Measurements from ENCODE around the gene SPEN.

Gene SPEN

DNA sequence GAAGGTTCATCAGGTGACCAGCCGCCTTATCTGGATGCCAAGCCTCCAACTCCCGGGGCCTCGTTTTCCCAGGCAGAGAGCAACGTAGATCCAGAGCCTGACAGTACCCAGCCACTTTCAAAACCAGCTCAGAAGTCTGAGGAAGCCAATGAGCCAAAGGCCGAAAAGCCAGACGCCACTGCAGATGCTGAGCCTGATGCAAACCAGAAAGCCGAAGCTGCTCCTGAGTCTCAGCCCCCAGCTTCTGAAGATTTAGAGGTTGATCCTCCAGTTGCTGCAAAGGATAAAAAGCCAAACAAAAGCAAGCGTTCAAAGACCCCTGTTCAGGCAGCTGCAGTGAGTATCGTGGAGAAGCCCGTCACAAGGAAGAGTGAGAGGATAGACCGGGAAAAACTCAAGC lies 83.9 kb downstream of the SPEN start:
- no peaks in the 10 kb centered on the region for H3K27me3 Mint-ChIP-seq
- peaks cover 40% of the 10 kb centered on the region for H3K36me3 Mint-ChIP-seq
- H3K4me3 Mint-ChIP-seq = no peak overlapping the region
- H3K27ac Mint-ChIP-seq = peak overlapping the region; percentile 72
- H3K4me1 Mint-ChIP-seq = peaks cover 4% of the 10 kb centered on the region
- H3K9me3 Mint-ChIP-seq = no peaks in the 10 kb centered on the region

DNA sequence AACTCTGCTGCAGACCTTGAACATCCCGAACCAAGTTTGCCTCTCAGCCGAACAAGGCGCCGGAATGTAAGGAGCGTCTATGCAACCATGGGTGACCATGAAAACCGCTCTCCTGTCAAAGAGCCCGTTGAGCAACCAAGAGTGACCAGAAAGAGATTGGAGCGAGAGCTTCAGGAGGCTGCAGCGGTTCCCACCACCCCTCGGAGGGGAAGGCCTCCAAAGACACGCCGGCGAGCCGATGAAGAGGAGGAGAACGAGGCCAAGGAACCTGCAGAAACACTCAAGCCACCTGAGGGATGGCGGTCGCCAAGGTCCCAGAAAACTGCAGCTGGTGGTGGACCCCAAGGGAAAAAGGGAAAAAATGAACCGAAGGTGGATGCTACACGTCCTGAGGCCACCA lies 84.4 kb downstream of the SPEN start:
- peaks cover 41% of the 10 kb centered on the region for H3K36me3 Mint-ChIP-seq
- H3K27me3 Mint-ChIP-seq = no peaks in the 10 kb centered on the region
- no peak overlapping the region for H3K27ac Mint-ChIP-seq
- no peak overlapping the region for H3K4me3 Mint-ChIP-seq
- H3K9me3 Mint-ChIP-seq = no peaks in the 10 kb centered on the region
- peaks cover 4% of the 10 kb centered on the region for H3K4me1 Mint-ChIP-seq

DNA sequence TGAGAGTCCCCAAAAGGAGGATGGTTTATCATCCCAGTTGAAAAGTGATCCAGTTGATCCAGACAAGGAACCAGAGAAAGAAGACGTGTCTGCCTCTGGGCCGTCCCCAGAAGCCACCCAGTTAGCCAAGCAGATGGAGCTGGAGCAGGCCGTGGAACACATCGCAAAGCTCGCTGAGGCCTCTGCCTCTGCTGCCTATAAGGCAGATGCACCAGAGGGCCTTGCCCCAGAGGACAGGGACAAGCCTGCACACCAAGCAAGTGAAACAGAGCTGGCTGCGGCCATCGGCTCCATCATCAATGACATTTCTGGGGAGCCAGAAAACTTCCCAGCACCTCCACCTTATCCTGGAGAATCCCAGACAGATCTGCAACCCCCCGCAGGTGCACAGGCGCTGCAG lies 85.1 kb downstream of the SPEN start:
- no peaks in the 10 kb centered on the region for H3K27me3 Mint-ChIP-seq
- H3K4me1 Mint-ChIP-seq = peaks cover 4% of the 10 kb centered on the region
- H3K4me3 Mint-ChIP-seq = no peak overlapping the region
- H3K9me3 Mint-ChIP-seq = no peaks in the 10 kb centered on the region
- H3K27ac Mint-ChIP-seq = peak overlapping the region; percentile 17
- H3K36me3 Mint-ChIP-seq = peaks cover 45% of the 10 kb centered on the region

DNA sequence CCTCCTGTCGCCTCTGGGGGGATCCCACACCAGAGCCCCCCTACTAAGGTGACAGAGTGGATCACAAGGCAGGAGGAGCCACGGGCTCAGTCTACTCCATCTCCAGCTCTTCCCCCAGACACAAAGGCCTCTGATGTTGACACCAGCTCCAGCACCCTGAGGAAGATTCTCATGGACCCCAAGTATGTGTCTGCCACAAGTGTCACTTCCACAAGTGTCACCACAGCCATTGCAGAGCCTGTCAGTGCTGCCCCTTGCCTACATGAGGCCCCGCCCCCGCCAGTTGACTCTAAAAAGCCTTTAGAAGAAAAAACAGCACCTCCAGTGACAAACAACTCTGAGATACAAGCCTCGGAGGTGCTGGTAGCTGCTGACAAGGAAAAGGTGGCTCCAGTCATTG lies 86.2 kb downstream of the SPEN start:
- Mint-ChIP-seq H3K27me3 (no peaks in the 10 kb centered on the region), H3K4me1 (peaks cover 4% of the 10 kb centered on the region), H3K36me3 (peaks cover 36% of the 10 kb centered on the region), H3K4me3 (no peak overlapping the region), H3K9me3 (no peaks in the 10 kb centered on the region), H3K27ac (peak overlapping the region; percentile 30)

DNA sequence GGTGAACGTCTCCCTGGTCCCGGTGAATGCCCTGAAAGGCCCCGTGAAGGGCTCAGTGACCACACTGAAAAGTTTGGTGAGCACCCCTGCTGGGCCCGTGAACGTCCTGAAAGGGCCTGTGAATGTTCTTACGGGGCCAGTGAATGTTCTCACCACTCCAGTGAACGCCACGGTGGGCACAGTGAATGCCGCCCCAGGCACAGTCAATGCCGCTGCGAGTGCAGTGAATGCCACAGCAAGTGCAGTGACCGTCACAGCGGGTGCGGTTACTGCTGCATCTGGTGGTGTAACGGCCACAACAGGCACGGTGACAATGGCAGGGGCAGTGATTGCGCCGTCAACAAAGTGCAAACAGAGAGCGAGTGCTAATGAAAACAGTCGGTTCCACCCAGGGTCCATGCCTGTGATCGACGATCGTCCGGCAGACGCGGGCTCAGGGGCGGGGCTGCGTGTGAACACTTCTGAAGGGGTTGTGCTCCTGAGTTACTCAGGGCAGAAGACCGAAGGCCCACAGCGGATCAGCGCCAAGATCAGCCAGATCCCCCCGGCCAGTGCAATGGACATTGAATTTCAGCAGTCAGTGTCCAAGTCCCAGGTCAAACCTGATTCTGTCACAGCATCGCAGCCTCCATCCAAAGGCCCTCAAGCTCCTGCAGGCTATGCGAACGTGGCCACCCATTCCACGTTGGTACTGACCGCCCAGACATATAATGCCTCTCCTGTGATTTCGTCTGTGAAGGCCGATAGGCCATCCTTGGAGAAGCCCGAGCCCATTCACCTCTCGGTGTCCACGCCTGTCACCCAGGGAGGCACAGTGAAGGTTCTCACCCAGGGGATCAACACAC lies 86.9 kb downstream of the SPEN start:
- Mint-ChIP-seq H3K27ac (peak overlapping the region; percentile 72), H3K4me3 (no peak overlapping the region)

DNA sequence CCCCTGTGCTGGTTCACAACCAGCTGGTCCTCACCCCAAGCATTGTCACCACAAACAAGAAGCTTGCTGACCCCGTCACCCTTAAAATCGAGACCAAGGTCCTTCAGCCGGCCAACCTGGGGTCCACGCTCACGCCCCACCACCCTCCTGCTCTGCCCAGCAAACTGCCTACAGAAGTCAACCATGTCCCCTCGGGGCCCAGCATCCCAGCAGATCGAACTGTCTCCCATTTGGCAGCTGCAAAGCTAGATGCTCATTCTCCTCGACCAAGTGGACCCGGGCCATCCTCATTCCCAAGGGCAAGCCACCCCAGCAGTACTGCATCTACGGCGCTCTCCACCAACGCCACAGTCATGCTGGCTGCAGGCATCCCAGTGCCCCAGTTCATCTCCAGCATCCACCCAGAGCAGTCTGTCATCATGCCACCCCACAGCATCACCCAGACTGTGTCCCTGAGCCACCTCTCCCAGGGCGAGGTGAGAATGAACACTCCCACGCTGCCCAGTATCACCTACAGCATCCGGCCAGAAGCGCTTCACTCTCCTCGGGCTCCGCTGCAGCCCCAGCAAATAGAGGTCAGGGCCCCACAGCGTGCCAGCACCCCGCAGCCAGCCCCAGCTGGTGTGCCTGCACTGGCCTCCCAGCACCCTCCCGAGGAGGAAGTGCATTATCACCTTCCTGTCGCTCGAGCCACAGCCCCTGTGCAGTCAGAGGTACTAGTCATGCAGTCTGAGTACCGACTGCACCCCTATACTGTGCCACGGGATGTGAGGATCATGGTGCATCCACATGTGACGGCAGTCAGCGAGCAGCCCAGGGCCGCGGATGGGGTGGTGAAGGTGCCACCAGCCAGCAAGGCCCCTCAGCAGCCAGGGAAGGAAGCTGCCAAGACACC lies 87.8 kb downstream of the SPEN start:
- H3K4me3 Mint-ChIP-seq = no peak overlapping the region
- H3K27ac Mint-ChIP-seq = peak overlapping the region; percentile 72
- no peaks in the 10 kb centered on the region for H3K9me3 Mint-ChIP-seq
- H3K27me3 Mint-ChIP-seq = no peaks in the 10 kb centered on the region
- peaks cover 28% of the 10 kb centered on the region for H3K36me3 Mint-ChIP-seq
- peaks cover 8% of the 10 kb centered on the region for H3K4me1 Mint-ChIP-seq

More for the DNA sequence above, 86.9 kb downstream of the SPEN start:
- peaks cover 8% of the 10 kb centered on the region for H3K4me1 Mint-ChIP-seq
- H3K27me3 Mint-ChIP-seq = no peaks in the 10 kb centered on the region
- H3K36me3 Mint-ChIP-seq = peaks cover 33% of the 10 kb centered on the region
- H3K9me3 Mint-ChIP-seq = no peaks in the 10 kb centered on the region

DNA sequence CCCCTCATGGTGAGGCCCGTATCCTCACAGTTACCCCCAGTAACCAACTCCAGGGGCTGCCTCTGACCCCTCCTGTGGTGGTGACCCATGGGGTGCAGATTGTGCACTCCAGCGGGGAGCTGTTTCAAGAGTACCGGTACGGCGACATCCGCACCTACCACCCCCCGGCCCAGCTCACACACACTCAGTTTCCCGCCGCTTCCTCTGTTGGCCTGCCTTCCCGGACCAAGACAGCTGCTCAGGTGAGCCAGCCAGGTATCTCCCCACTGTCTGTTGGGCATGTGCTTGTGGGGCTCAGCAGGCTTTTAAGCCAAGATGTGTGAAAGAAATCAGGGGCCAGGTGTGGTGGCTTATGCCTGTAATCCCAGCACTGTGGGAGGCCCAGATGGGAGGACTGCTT lies 88.5 kb downstream of the SPEN start:
- Mint-ChIP-seq H3K9me3 (no peaks in the 10 kb centered on the region), H3K4me3 (no peak overlapping the region), H3K27ac (peak overlapping the region; percentile 65), H3K4me1 (peaks cover 4% of the 10 kb centered on the region), H3K27me3 (no peaks in the 10 kb centered on the region), H3K36me3 (peaks cover 22% of the 10 kb centered on the region)

DNA sequence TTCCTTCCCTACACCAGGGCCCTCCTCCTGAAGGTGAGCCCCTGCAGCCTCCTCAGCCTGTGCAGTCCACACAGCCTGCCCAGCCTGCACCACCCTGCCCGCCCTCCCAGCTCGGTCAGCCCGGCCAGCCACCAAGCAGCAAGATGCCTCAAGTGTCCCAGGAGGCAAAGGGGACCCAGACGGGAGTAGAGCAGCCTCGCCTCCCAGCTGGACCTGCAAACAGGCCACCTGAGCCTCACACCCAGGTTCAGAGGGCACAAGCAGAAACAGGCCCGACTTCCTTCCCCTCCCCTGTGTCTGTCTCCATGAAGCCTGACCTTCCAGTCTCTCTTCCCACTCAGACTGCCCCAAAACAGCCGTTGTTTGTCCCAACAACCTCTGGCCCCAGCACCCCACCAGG lies 89.6 kb downstream of the SPEN start:
- peaks cover 4% of the 10 kb centered on the region for H3K4me1 Mint-ChIP-seq
- no peak overlapping the region for H3K4me3 Mint-ChIP-seq
- no peaks in the 10 kb centered on the region for H3K27me3 Mint-ChIP-seq
- peaks cover 22% of the 10 kb centered on the region for H3K36me3 Mint-ChIP-seq
- H3K27ac Mint-ChIP-seq = peak overlapping the region; percentile 88
- no peaks in the 10 kb centered on the region for H3K9me3 Mint-ChIP-seq

DNA sequence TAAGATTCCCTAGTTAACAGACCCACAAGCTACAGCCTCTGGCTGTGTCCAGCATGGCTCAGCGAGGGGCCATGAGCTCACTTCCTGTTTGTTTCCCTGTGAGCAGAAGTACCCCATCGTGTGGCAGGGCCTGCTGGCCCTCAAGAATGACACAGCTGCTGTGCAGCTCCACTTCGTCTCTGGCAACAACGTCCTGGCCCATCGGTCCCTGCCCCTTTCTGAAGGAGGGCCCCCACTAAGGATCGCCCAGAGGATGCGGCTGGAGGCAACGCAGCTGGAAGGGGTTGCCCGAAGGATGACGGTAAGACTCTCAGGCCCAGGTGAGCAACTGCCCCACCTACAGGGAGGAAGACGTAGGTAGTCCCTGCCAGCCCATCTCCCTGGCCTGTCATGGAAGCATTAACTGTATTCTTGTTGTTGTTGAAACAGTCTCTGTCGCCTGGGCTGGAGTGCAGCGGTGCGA lies 90.2 kb downstream of the SPEN start:
- Mint-ChIP-seq H3K27me3 (no peaks in the 10 kb centered on the region), H3K36me3 (peaks cover 20% of the 10 kb centered on the region)

DNA sequence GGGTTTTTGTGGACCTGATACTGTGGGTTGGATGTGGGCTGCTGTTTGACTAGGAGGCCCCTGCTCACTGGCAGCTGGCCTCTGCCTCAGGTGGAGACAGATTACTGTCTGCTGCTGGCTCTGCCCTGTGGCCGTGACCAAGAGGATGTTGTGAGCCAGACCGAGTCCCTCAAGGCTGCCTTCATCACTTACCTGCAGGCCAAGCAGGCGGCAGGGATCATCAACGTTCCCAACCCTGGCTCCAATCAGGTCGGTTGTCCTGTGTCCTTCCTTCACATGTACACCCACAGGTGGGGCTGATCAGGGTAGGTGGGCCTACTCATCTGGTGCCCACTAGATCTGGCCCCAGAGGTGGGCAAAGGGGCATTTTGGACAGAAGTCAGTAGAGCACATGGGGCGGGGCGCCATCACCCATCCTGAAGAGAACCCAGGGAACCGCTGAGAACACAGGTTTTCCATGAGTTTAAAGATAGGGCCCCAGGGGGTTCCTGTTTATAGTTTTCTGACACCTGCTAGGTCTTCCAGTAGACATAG lies 91.2 kb downstream of the SPEN start:
- H3K36me3 Mint-ChIP-seq = peaks cover 16% of the 10 kb centered on the region

More for the DNA sequence above, 90.2 kb downstream of the SPEN start:
- Mint-ChIP-seq H3K4me1 (peaks cover 4% of the 10 kb centered on the region), H3K27ac (peak overlapping the region; percentile 88), H3K4me3 (no peak overlapping the region), H3K9me3 (no peaks in the 10 kb centered on the region)

DNA sequence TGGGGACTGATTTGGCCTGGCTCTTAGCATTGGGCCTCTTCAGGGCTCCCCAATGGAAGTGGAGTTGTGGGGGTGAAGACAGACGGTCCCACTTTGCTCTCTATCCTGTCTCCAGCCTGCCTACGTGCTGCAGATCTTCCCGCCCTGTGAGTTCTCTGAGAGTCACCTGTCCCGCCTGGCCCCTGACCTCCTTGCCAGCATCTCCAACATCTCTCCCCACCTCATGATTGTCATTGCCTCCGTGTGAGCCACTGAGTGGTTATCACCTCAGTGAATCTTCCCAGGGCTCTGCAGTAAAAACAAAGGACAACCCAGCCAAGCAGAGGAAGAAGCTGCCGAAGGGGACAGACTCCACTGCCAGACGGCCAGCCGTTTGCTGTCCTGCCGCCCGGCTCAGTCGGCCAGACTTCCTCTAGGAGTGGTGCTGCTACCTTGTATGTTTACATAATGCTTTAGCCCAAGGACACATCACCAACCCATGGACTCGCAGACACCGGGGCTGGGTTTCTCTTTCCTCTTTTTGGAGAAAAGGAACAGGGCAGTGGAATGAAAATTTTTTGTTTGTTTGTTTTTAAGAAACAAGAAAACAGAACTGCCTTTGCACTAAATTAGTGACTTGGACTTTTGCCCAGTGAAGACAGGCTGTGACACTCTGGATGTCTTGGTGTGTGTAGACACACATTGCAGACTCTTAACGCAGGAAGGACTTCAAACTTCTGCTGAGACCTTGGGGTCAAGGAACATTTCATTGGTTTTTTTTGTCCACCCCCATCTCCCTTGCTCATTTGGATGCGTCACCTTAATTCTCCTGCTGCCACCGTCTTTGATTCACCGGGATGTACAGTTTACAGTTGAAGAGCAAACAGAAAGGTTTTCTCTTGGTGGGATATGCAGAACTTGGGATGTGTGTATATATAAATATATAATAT lies 91.9 kb downstream of the SPEN start:
- Mint-ChIP-seq H3K27me3 (no peaks in the 10 kb centered on the region), H3K4me3 (no peak overlapping the region), H3K36me3 (peaks cover 16% of the 10 kb centered on the region), H3K9me3 (no peaks in the 10 kb centered on the region), H3K4me1 (peaks cover 4% of the 10 kb centered on the region), H3K27ac (peak overlapping the region; percentile 95)

More for the DNA sequence above, 91.2 kb downstream of the SPEN start:
- H3K4me1 Mint-ChIP-seq = peaks cover 4% of the 10 kb centered on the region
- H3K27ac Mint-ChIP-seq = peak overlapping the region; percentile 95
- H3K4me3 Mint-ChIP-seq = no peak overlapping the region
- no peaks in the 10 kb centered on the region for H3K9me3 Mint-ChIP-seq
- H3K27me3 Mint-ChIP-seq = no peaks in the 10 kb centered on the region

DNA sequence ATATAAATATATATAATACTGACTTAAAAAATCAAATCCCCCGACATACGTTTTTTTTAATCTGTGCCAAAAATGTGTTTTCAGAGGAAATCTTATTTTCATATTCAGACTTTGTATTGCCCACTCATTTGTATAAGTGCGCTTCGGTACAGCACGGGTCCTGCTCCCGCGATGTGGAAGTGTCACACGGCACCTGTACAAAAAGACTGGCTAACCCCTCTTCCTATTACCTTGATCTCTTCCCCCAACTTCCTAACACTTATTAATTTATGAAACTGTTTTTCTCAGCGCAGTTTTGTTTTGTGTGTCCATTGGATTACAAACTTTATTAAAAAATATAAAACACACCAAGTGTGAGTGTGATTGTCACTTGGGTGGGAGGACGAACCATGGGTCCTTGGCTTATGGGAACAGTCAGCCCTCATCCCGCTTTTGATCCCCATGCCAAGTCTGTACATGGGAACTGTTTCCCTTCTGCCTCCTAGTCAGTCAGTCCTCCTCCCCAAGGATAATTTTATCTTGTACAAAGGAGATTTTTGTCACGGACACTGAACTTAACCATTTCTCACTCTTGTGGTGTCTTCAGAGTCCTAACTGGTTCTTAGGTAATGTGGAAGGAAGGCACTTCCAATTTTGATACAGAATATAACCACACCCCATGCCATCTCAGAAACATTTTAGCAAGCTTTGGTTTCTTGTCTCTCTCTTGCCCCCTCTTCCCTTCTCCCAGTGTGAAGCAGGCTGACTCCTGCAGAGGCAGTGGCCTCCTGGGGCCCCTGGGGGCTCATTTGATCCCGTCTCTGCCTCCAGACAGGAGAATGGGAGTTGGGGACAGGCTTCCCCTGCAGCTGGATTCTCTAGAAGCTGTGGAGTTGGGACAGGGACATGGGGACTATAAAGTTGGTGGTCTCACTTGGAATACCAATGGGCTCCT lies 92.9 kb downstream of the SPEN start:
- H3K9me3 Mint-ChIP-seq = no peaks in the 10 kb centered on the region
- peaks cover 4% of the 10 kb centered on the region for H3K4me1 Mint-ChIP-seq
- no peak overlapping the region for H3K4me3 Mint-ChIP-seq
- peaks cover 9% of the 10 kb centered on the region for H3K36me3 Mint-ChIP-seq
- no peaks in the 10 kb centered on the region for H3K27me3 Mint-ChIP-seq
- H3K27ac Mint-ChIP-seq = peak overlapping the region; percentile 30

DNA sequence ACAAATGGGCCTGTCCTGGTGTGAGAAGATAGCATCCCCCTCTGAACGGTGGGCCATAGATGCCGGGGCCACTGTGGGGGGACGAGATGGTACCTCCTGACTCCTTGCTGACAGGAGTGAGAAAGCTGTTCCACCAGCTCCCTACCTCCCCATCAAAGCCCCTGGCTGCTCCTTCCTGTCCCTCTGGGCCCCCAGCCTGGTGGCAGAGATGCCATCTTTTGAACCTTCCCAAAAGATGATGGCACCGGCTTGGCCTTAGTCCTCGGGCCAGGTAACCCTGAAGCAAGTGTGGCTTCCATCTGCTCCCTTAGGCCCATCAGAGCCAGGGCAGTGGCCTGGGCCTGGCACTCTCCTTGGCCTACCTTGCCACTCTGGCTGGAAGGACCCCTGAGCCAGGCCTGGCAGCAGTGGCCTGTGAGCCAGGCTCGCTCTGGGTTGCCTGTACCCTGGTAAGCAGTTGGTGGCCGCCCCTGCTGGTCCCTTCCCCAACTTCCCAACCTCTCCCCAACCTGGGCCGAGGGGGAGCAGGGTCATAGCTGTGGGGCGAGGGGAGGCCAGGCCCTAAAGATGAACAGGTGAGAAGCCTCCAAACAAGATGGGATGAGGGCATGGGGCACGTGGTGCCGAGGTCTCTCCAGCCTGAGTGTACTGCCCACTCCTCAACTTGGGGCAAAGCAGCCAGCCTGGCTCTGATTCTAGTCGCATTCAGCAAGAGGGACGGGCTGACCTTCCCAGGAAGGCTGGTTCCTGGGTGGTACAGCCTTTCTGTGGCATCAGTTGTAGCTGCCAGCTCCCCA lies 93.7 kb downstream of the SPEN start:
- Mint-ChIP-seq H3K27me3 (no peaks in the 10 kb centered on the region), H3K4me3 (no peak overlapping the region), H3K27ac (peak overlapping the region; percentile 30), H3K4me1 (peaks cover 4% of the 10 kb centered on the region), H3K36me3 (peaks cover 8% of the 10 kb centered on the region), H3K9me3 (no peaks in the 10 kb centered on the region)
